ENCODE measurements around the gene BAG5.

Gene BAG5

DNA sequence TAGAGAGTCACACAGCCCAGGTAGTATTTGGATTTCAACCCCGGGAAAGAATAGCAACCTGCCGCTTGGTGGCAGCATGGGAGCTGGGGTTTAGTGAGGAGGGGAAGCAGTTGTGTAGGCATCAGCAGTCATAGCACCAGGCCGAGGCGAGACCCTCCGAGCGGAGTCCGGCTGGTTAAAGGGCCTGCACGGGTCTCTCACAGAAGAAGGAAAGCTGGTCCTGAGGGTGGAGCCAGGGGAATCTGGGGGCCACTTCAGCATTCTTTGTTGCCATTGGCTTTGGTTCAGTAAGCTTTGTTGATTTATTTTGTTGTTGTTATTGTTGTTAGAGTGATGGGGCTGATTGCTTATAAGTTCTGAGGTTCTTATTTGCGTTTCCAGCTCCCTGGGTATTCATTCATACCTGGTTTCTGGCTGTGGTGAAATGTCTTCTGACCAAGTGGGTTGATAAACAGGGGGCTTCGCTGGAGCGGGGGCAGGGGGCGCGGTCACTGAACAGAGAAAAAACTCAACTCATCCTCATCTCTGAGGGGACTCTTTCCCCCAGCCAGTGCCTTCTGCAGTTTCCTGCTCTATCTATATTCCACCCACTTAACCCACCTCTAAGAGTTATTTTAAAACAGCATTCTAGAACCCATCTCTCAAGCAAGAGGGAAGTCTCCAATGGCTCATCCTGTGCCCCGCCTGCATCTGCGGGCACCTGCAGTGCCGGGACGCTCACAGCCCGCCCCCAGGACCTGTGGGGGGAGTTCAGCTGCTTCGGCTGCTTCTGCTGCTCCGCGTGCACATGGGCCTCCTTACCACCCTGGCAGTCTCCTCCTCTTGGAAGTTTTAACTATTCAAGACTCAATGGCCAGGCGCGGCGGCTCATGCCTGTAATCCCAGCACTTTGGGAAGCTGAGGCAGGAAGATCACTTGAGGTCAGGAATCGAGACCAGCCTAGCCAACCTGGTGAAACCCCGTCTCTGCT is 51.4 kb downstream of the BAG5 start:
- Histone ChIP-seq H3K36me3 (ENCODE audit: insufficient read depth, low read length) (no peaks in the 10 kb centered on the region), H3K9me2 (replicated peaks; ENCODE audit: low read depth, low read length) (no peaks in the 10 kb centered on the region), H3K4me3 (ENCODE audit: low read length, poor library complexity, severe bottlenecking) (no peak overlapping the region), H3K27me3 (ENCODE audit: insufficient read depth, low read length, poor library complexity, severe bottlenecking) (no peaks in the 10 kb centered on the region), H4K20me1 (ENCODE audit: insufficient read depth, low read length, poor library complexity, severe bottlenecking) (no peaks in the 10 kb centered on the region), H3F3A (ENCODE audit: low read depth) (no peaks in the 10 kb centered on the region), H3K9ac (ENCODE audit: low read depth, low read length, poor library complexity, severe bottlenecking) (no peak overlapping the region), H2AFZ (ENCODE audit: low read length) (no peak overlapping the region), H3K9me3 (ENCODE audit: insufficient read depth, low read depth, low read length) (no peaks in the 10 kb centered on the region), H3K79me2 (ENCODE audit: insufficient read depth, low read length) (no peaks in the 10 kb centered on the region), H3K4me1 (ENCODE audit: insufficient read depth, low read length, poor library complexity, severe bottlenecking) (no peaks in the 10 kb centered on the region), H3K4me2 (ENCODE audit: low read depth, low read length, poor library complexity, severe bottlenecking) (no peak overlapping the region)
- TF ChIP-seq, protein P1, sequence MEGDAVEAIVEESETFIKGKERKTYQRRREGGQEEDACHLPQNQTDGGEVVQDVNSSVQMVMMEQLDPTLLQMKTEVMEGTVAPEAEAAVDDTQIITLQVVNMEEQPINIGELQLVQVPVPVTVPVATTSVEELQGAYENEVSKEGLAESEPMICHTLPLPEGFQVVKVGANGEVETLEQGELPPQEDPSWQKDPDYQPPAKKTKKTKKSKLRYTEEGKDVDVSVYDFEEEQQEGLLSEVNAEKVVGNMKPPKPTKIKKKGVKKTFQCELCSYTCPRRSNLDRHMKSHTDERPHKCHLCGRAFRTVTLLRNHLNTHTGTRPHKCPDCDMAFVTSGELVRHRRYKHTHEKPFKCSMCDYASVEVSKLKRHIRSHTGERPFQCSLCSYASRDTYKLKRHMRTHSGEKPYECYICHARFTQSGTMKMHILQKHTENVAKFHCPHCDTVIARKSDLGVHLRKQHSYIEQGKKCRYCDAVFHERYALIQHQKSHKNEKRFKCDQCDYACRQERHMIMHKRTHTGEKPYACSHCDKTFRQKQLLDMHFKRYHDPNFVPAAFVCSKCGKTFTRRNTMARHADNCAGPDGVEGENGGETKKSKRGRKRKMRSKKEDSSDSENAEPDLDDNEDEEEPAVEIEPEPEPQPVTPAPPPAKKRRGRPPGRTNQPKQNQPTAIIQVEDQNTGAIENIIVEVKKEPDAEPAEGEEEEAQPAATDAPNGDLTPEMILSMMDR (conservative IDR thresholded peaks at IDR 0.05; ENCODE audit: low read length), result no peak
- TF ChIP-seq EZH2phosphoT487 (IDR thresholded peaks at IDR 0.05; ENCODE audit: borderline replicate concordance), result no peak

DNA sequence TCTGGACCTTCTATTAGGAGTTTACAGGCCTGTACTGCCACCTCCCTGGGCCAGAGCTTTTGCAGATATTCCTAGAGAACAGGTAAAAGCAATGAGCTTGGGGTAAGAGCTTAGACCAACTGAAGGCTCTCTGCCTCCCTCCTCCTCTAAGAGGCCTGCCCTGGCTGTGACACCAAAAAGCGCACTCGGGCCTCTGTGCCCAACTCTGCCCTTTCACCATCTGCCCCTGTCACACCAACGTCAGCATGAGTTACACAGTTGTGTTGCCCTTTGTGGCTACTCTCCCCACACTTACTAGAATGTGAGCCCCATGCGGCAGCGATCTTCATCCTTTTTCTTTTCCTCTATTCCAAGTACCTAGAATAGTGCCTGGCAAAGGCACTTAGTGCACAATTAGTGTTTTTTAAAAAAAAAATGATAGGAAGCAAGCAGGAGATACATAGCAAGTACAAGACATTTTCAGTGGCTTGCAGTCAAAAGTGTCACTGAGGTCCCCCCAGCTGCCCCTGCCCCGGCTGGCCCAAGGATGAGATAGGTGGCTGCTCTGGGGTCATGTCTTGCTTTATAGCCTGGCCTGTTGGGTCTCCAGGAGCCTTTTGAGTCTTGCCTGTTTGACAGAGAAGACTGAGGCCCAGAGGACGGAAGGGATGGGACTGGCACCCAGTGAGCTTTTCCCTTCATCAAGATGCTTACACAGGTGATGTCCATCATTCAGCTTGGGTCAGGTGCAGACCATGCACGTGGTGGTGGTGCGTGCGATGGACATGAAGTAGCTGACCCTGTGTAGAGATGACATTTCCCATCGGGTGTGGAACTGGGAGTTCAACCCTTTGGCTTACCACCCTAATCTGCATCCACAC is 52.4 kb downstream of the BAG5 start:
- no peak overlapping the region for H3K9ac ChIP-seq (ENCODE audit: low read depth, low read length, poor library complexity, severe bottlenecking)
- no peak for TF ChIP-seq EZH2phosphoT487 (IDR thresholded peaks at IDR 0.05; ENCODE audit: borderline replicate concordance)
- TF ChIP-seq, protein P1 (conservative IDR thresholded peaks at IDR 0.05; ENCODE audit: low read length), result no peak
- no peaks in the 10 kb centered on the region for H3K9me3 ChIP-seq (ENCODE audit: insufficient read depth, low read depth, low read length)
- no peak overlapping the region for H3K4me2 ChIP-seq (ENCODE audit: low read depth, low read length, poor library complexity, severe bottlenecking)
- H3K36me3 ChIP-seq (ENCODE audit: insufficient read depth, low read length), result peaks cover 4% of the 10 kb centered on the region; the same call in 1 of the 2 replicates
- no peaks in the 10 kb centered on the region for H4K20me1 ChIP-seq (ENCODE audit: insufficient read depth, low read length, poor library complexity, severe bottlenecking)
- no peaks in the 10 kb centered on the region for H3K9me2 ChIP-seq (replicated peaks; ENCODE audit: low read depth, low read length)
- H2AFZ ChIP-seq (ENCODE audit: low read length), result no peak overlapping the region
- no peaks in the 10 kb centered on the region for H3K27me3 ChIP-seq (ENCODE audit: insufficient read depth, low read length, poor library complexity, severe bottlenecking)
- H3K4me3 ChIP-seq (ENCODE audit: low read length, poor library complexity, severe bottlenecking), result no peak overlapping the region
- no peaks in the 10 kb centered on the region for H3K4me1 ChIP-seq (ENCODE audit: insufficient read depth, low read length, poor library complexity, severe bottlenecking)
- H3K79me2 ChIP-seq (ENCODE audit: insufficient read depth, low read length), result no peaks in the 10 kb centered on the region
- no peaks in the 10 kb centered on the region for H3F3A ChIP-seq (ENCODE audit: low read depth)

DNA sequence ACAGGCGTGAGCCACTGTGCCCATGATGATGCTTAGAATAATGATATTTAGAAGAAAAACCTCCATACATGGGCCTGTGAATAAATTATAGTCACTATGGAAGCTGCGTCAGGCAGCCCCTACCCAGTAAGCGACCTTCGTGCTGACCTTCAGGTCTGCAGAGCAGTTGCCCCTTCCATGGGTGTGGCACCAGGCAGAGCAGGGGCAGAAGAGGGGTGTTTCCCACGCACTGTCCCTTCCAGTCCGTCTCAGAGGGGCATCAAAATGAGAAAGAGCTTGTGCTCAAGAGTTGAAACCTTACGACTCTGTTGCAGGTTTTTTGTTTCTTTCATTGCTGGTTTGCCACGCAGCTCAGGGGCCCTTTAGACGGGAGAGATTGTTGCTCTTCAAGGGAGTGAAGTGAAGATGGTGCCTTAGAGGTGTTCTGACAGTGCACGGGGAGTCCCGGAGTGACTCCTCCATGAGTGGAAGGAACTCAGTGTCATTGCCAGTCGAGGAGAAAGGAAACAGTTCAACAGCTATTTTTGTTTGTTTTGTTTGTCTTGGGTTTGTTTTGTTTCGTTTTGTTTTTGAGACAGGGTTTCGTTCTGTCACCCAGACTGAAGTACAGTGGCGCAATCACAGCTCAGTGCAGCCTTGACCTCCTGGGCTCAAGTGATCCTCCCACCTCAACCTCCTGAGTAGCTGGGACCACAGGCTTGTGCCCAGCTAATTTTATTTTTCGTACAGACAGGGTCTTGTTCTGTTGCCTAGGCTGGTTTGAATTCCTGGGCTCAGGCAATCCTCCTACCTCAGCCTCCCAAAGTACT is 53.7 kb downstream of the BAG5 start:
- no peaks in the 10 kb centered on the region for H3F3A ChIP-seq (ENCODE audit: low read depth)
- H3K79me2 ChIP-seq (ENCODE audit: insufficient read depth, low read length), result no peaks in the 10 kb centered on the region
- no peaks in the 10 kb centered on the region for H3K4me1 ChIP-seq (ENCODE audit: insufficient read depth, low read length, poor library complexity, severe bottlenecking)
- peaks cover 14% of the 10 kb centered on the region; the same call in 1 of the 2 replicates for H3K36me3 ChIP-seq (ENCODE audit: insufficient read depth, low read length)
- no peaks in the 10 kb centered on the region for H4K20me1 ChIP-seq (ENCODE audit: insufficient read depth, low read length, poor library complexity, severe bottlenecking)
- TF ChIP-seq EZH2phosphoT487 (IDR thresholded peaks at IDR 0.05; ENCODE audit: borderline replicate concordance), result no peak
- TF ChIP-seq, protein P1 (conservative IDR thresholded peaks at IDR 0.05; ENCODE audit: low read length), result no peak
- H3K4me3 ChIP-seq (ENCODE audit: low read length, poor library complexity, severe bottlenecking), result no peak overlapping the region
- no peaks in the 10 kb centered on the region for H3K9me2 ChIP-seq (replicated peaks; ENCODE audit: low read depth, low read length)
- no peak overlapping the region for H2AFZ ChIP-seq (ENCODE audit: low read length)
- no peaks in the 10 kb centered on the region for H3K9me3 ChIP-seq (ENCODE audit: insufficient read depth, low read depth, low read length)
- no peaks in the 10 kb centered on the region for H3K27me3 ChIP-seq (ENCODE audit: insufficient read depth, low read length, poor library complexity, severe bottlenecking)
- H3K4me2 ChIP-seq (ENCODE audit: low read depth, low read length, poor library complexity, severe bottlenecking), result no peak overlapping the region
- no peak overlapping the region for H3K9ac ChIP-seq (ENCODE audit: low read depth, low read length, poor library complexity, severe bottlenecking)

Data from Loucy (cell line).